MCF 10A (cell line): ENCODE data around the gene ITGA11. TPM values are rescaled to one million over a fixed set of nuclear protein-coding genes. Genes with fewer than 3 reads are reported as not detected.

Experiments
- BruUV-seq: library from RNA; stranded (reverse); fragments of 400-500 nt; replicated peaks from 2 replicates; lab custom pipeline; 2021; lab: Mats Ljungman, UMichigan
- CTCF ChIA-PET: fragments of 300-600 bp; sonication (Branson Sonifier 250); formaldehyde crosslinking; extraction: SDS; loops from one replicate; lab custom pipeline; 2021; ENCODE audit warnings: antibody characterized with exemption, inconsistent platforms; lab: Yijun Ruan, JAX
- POLR2A ChIA-PET: fragments of 300-600, 350-650 bp; sonication (Branson Sonifier 250); formaldehyde crosslinking; extraction: SDS; loops from one replicate; lab custom pipeline; 2020; ENCODE audit warnings: antibody characterized with exemption, inconsistent platforms; lab: Yijun Ruan, JAX
- DNase-seq: peaks from one replicate; pipeline ENCODE4 v3.0.0-alpha.2; 2018; ENCODE audit not compliant: unreplicated experiment
- H3K27ac Mint-ChIP-seq: one replicate; pipeline ENCODE4 v1.8.0; 2022; ENCODE audit warnings: mild to moderate bottlenecking, low read depth, mixed read lengths; ENCODE audit not compliant: unreplicated experiment
- H3K27me3 Mint-ChIP-seq: one replicate; pipeline ENCODE4 v1.8.0; 2022; ENCODE audit warnings: mixed read lengths; ENCODE audit not compliant: insufficient read depth, unreplicated experiment
- H3K36me3 Mint-ChIP-seq: one replicate; pipeline ENCODE4 v1.8.0; 2022; ENCODE audit warnings: mild to moderate bottlenecking, moderate library complexity, mixed read lengths; ENCODE audit not compliant: insufficient read depth, unreplicated experiment
- H3K4me1 Mint-ChIP-seq: one replicate; pipeline ENCODE4 v1.8.0; 2022; ENCODE audit warnings: mixed read lengths; ENCODE audit not compliant: insufficient read depth, unreplicated experiment
- H3K4me3 Mint-ChIP-seq: one replicate; pipeline ENCODE4 v1.8.0; 2022; ENCODE audit warnings: mild to moderate bottlenecking, moderate library complexity, mixed read lengths; ENCODE audit not compliant: unreplicated experiment
- H3K9me3 Mint-ChIP-seq: one replicate; pipeline ENCODE4 v1.8.0; 2022; ENCODE audit warnings: mixed read lengths; ENCODE audit not compliant: unreplicated experiment
- CTCF ChIP-seq: fragments of 200-600 bp; IDR thresholded peaks from one replicate; pipeline ENCODE4 v1.8.0; 2022; ENCODE audit warnings: antibody characterized with exemption, mild to moderate bottlenecking; ENCODE audit not compliant: unreplicated experiment
- intact Hi-C: fragments of 100-400 bp; cut with micrococcal nuclease; formaldehyde crosslinking; loops from 2 replicates; pipeline ENCODE4 v1.14.1; 2022
- total RNA-seq: library from RNA; stranded (reverse); gene quantifications from 2 replicates; pipeline ENCODE4 v1.2.3, GENCODE V29; 2022

ITGA11 gene
- total RNA-seq, 1 experiment from 2014 or later = 0.19 TPM

DNA sequence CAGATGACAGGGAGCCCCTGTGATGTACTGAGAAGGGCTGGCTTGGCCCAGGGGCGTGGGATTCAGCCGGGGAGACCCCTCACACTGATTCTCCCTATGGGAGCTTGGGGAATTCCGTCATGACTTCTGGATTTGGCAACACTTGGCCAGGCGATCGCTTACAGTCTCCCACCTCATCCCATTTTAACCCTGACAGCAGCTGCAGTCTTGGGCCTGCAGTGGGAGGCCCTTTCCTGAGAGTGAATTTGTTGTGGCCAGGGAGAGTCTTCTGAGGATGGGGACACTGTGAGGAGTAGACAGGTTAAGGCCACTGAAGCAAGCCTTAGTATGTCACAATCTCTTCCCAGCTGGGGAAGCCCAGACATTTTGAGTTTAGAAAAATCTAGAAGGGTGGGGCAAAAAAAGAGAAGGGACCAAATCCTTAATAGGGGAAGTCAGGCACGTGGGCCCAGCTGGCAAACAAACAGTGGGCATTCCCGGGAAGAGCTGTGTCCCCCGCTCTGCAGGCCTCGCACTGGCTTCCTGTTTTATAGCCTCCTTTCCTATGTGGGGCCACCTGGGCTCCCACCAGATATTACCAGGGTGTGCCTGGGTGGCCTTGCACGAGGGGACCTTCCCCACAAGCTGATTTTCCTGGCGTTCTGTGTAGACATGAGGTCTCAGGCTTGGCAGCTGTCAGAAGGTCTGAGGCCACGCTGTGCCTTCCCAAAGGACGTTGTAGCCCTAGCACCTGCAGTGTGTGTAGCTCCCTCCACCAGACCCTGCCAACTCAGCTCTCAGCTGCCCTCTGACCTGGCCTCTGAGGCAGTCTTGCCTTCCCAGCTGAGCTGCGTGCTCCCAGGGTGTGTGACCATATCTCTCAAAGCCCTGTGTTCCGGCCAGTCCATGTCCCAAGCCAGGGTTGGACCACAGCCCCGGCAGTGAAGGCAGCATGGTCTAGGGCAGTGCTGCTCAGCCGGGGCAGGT, 89.9 kb downstream of the ITGA11 start:
- peaks cover 30% of the 10 kb centered on the region for H3K4me1 Mint-ChIP-seq
- no peak for DNase-seq
- BruUV-seq = no TSS peak
- intact Hi-C loops = no loop called here
- no peak for TF ChIP-seq CTCF
- CTCF ChIA-PET = interaction anchor here (0.7 to 1.5 kb wide), 3 partner anchors 8 to 89 kb away, joined by 3 to 7 read pairs (median 4); no protein-coding TSS in a partner anchor
- POLR2A ChIA-PET = interaction anchor here (0.7 kb wide), 1 partner anchor 48 kb away, joined by 3 read pairs; no protein-coding TSS in a partner anchor
- H3K9me3 Mint-ChIP-seq = no peaks in the 10 kb centered on the region
- peak overlapping the region; percentile 10 for H3K27ac Mint-ChIP-seq
- H3K27me3 Mint-ChIP-seq = no peaks in the 10 kb centered on the region
- H3K4me3 Mint-ChIP-seq = no peak overlapping the region
- peaks cover 5% of the 10 kb centered on the region for H3K36me3 Mint-ChIP-seq

DNA sequence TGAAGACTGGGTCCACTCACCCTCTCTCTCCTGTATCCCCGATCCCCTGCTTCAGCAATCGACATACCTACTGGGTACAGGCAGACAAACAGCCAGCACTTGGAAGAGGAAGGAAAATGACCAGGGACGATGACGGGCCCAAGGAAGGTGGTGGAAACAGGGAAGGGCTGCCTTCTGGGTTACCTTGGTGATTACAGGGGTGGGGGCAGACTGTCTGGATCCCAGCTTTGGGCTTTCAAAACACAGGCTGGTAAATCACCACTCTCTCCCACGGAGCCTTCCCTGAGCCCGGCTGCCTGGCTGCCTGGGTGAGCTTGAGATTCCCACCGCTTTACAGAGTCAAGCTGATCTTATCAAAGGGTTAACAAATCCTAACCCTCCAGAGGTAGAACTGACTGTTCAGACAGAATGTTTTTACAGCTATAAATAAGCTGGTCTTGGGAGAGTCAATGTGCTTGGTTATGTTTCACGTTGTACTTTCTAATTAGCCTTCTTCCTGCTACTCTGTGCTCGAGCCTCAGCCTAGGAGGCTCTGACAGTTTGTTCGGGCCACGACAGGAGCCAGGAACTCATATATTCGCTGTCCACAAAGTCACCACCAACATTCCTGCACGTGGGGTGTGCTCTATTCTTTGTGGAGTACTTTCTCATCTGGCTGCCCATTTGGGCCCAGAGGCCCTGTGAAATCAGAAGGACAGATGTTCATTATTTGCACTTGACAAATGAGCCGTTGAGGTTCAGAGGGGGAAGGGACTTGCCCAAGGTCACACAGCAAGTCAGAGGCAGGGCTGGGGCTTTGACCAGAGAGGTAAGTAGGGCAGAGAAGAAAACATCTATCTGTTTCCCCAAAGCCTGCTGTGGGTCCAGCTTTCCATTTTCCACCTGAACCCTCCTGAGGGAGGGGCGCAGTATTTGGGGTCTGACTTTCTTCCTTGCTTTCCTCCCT, 91.0 kb downstream of the ITGA11 start:
- H3K4me3 Mint-ChIP-seq = no peak overlapping the region
- H3K4me1 Mint-ChIP-seq = peaks cover 30% of the 10 kb centered on the region
- no peaks in the 10 kb centered on the region for H3K27me3 Mint-ChIP-seq
- no peaks in the 10 kb centered on the region for H3K9me3 Mint-ChIP-seq
- peak overlapping the region; percentile 10 for H3K27ac Mint-ChIP-seq
- intact Hi-C loops = no loop called here
- ChIA-PET CTCF (interaction anchor here (1.0 kb wide), 1 partner anchor 30 kb away, joined by 4 read pairs; no protein-coding TSS in a partner anchor), POLR2A (no interaction called here)
- no TSS peak for BruUV-seq
- H3K36me3 Mint-ChIP-seq = peaks cover 5% of the 10 kb centered on the region
- no peak for DNase-seq
- no peak for TF ChIP-seq CTCF

- Mint-ChIP-seq H3K27ac (no peak overlapping the region), H3K4me3 (no peak overlapping the region), H3K36me3 (peaks cover 5% of the 10 kb centered on the region), H3K27me3 (no peaks in the 10 kb centered on the region), H3K9me3 (no peaks in the 10 kb centered on the region), H3K4me1 (peaks cover 26% of the 10 kb centered on the region)
- intact Hi-C loops = no loop called here
- no TSS peak for BruUV-seq
- TF ChIP-seq CTCF = no peak
- POLR2A ChIA-PET = no interaction called here
- no peak for DNase-seq
- CTCF ChIA-PET = no interaction called here
Measured at GRCh38 chr15:68339481-68339880, 92.5 kb downstream of the ITGA11 start.
